A549 (cell line): Measurements from ENCODE around the gene ARID5B. TPM values are rescaled to one million over a fixed set of nuclear protein-coding genes. Genes with fewer than 3 reads are reported as not detected.

Experiments
- ATAC-seq, 2 experiments: fragments of 200-7000 bp in 1 of 2; fragments of >200 bp in 1 of 2; cut with Nextera tagmentation in 1 of 2; cut with Tn5 transposase in 1 of 2; 3 replicates each; pipeline versions ENCODE4 v1.8.0 to v1.9.1; 2018 to 2020; ENCODE audit warnings: mild to moderate bottlenecking in 1 of 2, moderate library complexity in 1 of 2
- CTCF ChIA-PET: fragments of 300-600 bp; sonication (Branson Sonifier 250); formaldehyde crosslinking; extraction: SDS; loops from one replicate; lab custom pipeline; 2021; ENCODE audit warnings: antibody characterized with exemption, inconsistent platforms; lab: Yijun Ruan, JAX
- POLR2A ChIA-PET: fragments of 350-600 bp; formaldehyde crosslinking; extraction: SDS; loops from one replicate; lab custom pipeline; 2021; ENCODE audit warnings: antibody characterized with exemption, inconsistent platforms; lab: Yijun Ruan, JAX
- DNase-seq, 2 experiments: peaks; one replicate each; pipeline versions ENCODE4 v3.0.0 to v3.0.0-alpha.2; 2011 to 2016; ENCODE audit warnings: low read depth in 1 of 2, low spot score in 1 of 2
- FAIRE-seq: peaks from 2 replicates; lab custom pipeline; 2011; peaks lifted over from hg19 to GRCh38; lab: Jason Lieb, UNC
- H3K27ac ChIP-seq, 2 experiments: fragments of >200 bp; sonication (Bioruptor Twin); formaldehyde crosslinking; 3 replicates each; pipeline ENCODE4 v1.5.1; 2016 to 2017
- H3K4me1 ChIP-seq: fragments of >200 bp; sonication (Bioruptor Twin); formaldehyde crosslinking; 3 replicates; pipeline ENCODE4 v1.6.1; 2016
- H3K4me2 ChIP-seq: fragments of >200 bp; sonication (Bioruptor Twin); formaldehyde crosslinking; 3 replicates; pipeline ENCODE4 v1.6.1; 2016
- H3K4me3 ChIP-seq: fragments of >200 bp; sonication (Bioruptor Twin); formaldehyde crosslinking; 3 replicates; pipeline ENCODE4 v1.5.1; 2016
- H3K9me3 ChIP-seq: fragments of >200 bp; sonication (Bioruptor Twin); formaldehyde crosslinking; 3 replicates; pipeline ENCODE4 v1.6.1; 2016
- CBX2 ChIP-seq: fragments of 200-600 bp; sonication (generic); IDR thresholded peaks from 2 replicates; pipeline ENCODE4 v1.6.1; 2016; ENCODE audit warnings: low read depth, mild to moderate bottlenecking, borderline replicate concordance
- CHD2 ChIP-seq: fragments of 150-350 bp; IDR thresholded peaks from 2 replicates; pipeline ENCODE4 v1.6.1; 2014; ENCODE audit warnings: low read length; ENCODE audit not compliant: partially characterized antibody
- CTCF ChIP-seq: fragments of >200 bp; sonication (Bioruptor Twin); formaldehyde crosslinking; IDR thresholded peaks from 3 replicates; pipeline ENCODE4 v1.5.1; 2016
- EHF ChIP-seq: fragments of 250-450 bp; sonication (Bioruptor Pico); IDR thresholded peaks from 2 replicates; pipeline ENCODE4 v1.5.0; 2020; ENCODE audit warnings: mild to moderate bottlenecking
- EHMT2 ChIP-seq: fragments of 200-600 bp; sonication (generic); IDR thresholded peaks from 2 replicates; pipeline ENCODE4 v1.6.1; 2016; ENCODE audit warnings: antibody characterized with exemption, low read depth, mild to moderate bottlenecking, moderate library complexity
- ELK1 ChIP-seq: fragments of 150-350 bp; IDR thresholded peaks from 2 replicates; pipeline ENCODE4 v1.6.1; 2014; ENCODE audit warnings: low read depth, mild to moderate bottlenecking, low read length
- FOXS1 ChIP-seq: fragments of 250-450 bp; sonication (Bioruptor Pico); IDR thresholded peaks from 2 replicates; pipeline ENCODE4 v1.5.0; 2020; ENCODE audit warnings: mild to moderate bottlenecking, moderate library complexity
- GATA3 ChIP-seq: IDR thresholded peaks from 2 replicates; pipeline ENCODE4 v1.6.1; 2012; ENCODE audit warnings: borderline replicate concordance
- HOXA7 ChIP-seq: fragments of 250-450 bp; sonication (Bioruptor Pico); IDR thresholded peaks from 2 replicates; pipeline ENCODE4 v1.5.0; 2020; ENCODE audit warnings: mild to moderate bottlenecking, moderate library complexity
- JUNB ChIP-seq: fragments of >200 bp; sonication (Bioruptor Twin); formaldehyde crosslinking; IDR thresholded peaks from 2 replicates; pipeline ENCODE4 v1.6.1; 2016
- MAFK ChIP-seq: fragments of 450-650 bp; IDR thresholded peaks from 2 replicates; pipeline ENCODE4 v1.6.1; 2014; ENCODE audit not compliant: partially characterized antibody
- NPAS2 ChIP-seq: fragments of 250-450 bp; sonication (Bioruptor Pico); IDR thresholded peaks from 2 replicates; pipeline ENCODE4 v1.8.0; 2022; ENCODE audit warnings: mild to moderate bottlenecking, moderate library complexity, borderline replicate concordance
- RCOR1 ChIP-seq: fragments of 150-350 bp; IDR thresholded peaks from 2 replicates; pipeline ENCODE4 v1.6.1; 2014; ENCODE audit warnings: antibody characterized with exemption, low read length, low read depth
- RNF2 ChIP-seq: fragments of 200-600 bp; sonication (generic); IDR thresholded peaks from 2 replicates; pipeline ENCODE4 v1.6.1; 2016; ENCODE audit warnings: low read depth, mild to moderate bottlenecking, antibody characterized with exemption, moderate library complexity, borderline replicate concordance
- TFCP2L1 ChIP-seq: fragments of 250-450 bp; sonication (Bioruptor Pico); IDR thresholded peaks from 2 replicates; pipeline ENCODE4 v1.5.0; 2021; ENCODE audit warnings: mild to moderate bottlenecking
- ZNF302 ChIP-seq: fragments of 250-450 bp; sonication (Bioruptor Pico); IDR thresholded peaks from 2 replicates; pipeline ENCODE4 v1.9.0; 2021; ENCODE audit warnings: inconsistent platforms, mild to moderate bottlenecking, moderate library complexity
- WGBS: methylation state at CpG from one replicate; pipeline ENCODE4 v1.1.6; 2017; ENCODE audit errors: missing lambda C conversion rate; 5-methylcytosine and 5-hydroxymethylcytosine counted together
- polyA plus RNA-seq, 4 experiments: library from polyadenylated mRNA; depleted of rRNA in 3 of 4; stranded (reverse); fragments of >200 nt; fragmentation: RNase III in 1 of 4; extraction: RNeasy Plus Mini Kit Qiagen cat#74134 plus additional on column Dnase treatment in 1 of 4; gene quantifications; 2 replicates in 3 of 4; 3 replicates in 1 of 4; pipeline ENCODE4 v1.2.3, GENCODE V29; 2011 to 2017
- TF ChIP-seq, protein P1 (sequence below): IDR thresholded peaks from 2 replicates; pipeline ENCODE4 v1.6.1; 2012; ENCODE audit warnings: low read depth, borderline replicate concordance
- TF ChIP-seq, protein P2 (sequence below): fragments of >200 bp; sonication (Bioruptor Twin); formaldehyde crosslinking; IDR thresholded peaks from 2 replicates; pipeline ENCODE4 v1.6.1; 2016
- TF ChIP-seq, protein P3 (sequence below): fragments of 250-450 bp; sonication (Bioruptor Pico); IDR thresholded peaks from 2 replicates; pipeline ENCODE4 v1.5.0; 2021; ENCODE audit warnings: mild to moderate bottlenecking, moderate library complexity, borderline replicate concordance

Gene ARID5B
- polyA plus RNA-seq, 2 of the 4 experiments (the other 2 are of a cell fraction), result 0.75 to 1.6 TPM

GRCh38 chr10:61904733-61905725 is 3.5 kb downstream of the ARID5B start (continued):
- TF ChIP-seq JUNB, result no peak

DNA sequence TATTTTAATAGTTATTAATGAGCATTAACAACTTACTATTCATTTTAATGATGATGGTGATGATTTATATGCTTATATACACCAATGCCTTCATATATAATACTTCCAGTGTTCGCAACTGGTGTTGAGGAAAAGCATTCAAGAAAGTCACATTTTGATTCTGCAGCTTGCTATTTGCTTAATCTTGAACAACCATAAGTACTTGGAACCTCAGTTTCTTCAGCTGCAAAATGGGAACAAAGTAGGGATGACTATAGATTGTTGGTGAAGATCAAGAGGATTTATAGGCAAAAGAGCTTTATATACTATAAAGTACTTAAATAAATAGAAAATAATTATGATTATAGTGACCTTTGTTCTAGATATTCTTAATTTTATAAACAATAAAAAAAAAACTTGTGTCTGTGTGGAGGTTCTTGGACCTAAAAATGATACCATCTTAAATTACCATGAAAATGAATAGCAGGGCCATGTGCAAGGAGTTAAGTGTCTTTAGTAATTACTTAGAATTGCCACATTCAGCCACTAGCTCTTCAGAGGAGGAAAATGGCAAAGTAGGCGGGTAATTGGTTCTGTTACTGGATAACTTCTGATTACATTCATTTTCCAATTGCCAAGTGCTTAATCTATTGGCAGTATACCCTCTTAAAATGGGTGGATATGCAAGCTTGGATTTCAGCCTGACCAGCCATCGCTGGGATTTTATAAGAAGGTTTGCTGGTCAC is 4.5 kb downstream of the ARID5B start:
- no peak for ATAC-seq
- no peaks in the 10 kb centered on the region for H3K9me3 ChIP-seq
- ChIA-PET POLR2A (no interaction called here), CTCF (interaction anchor here (0.6 to 3.0 kb wide), 5 partner anchors 9 to 132 kb away, joined by 3 to 12 read pairs (median 3); no protein-coding TSS in a partner anchor)
- H3K27ac ChIP-seq, result no peak overlapping the region
- DNase-seq, result no peak
- no peak for FAIRE-seq
- no peak overlapping the region for H3K4me2 ChIP-seq
- TF ChIP-seq MAFK (no peak), EHF (no peak), EHMT2 (no peak)
- 91% methylated on average over 3 of the region's 3 CpGs for WGBS
- H3K4me1 ChIP-seq, result peaks cover 13% of the 10 kb centered on the region
- no peak overlapping the region for H3K4me3 ChIP-seq

DNA sequence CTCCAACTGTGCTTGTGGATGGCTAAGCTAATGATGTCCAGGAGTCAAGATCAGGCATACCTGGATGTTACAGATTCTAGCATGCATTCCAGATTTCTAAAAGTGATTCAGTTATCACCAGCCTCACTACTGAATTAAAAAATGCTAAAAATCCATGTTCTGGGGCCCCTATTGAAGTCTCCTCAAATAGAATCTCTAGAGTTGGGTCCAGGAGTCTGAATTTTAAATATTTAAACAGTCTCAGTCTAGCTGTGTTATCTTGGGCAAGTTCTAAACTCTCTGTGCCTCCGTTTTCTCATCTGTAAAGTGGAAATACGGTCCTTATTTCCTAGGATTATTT is 5.0 kb downstream of the ARID5B start:
- Histone ChIP-seq H3K27ac (no peak overlapping the region), H3K9me3 (no peaks in the 10 kb centered on the region), H3K4me2 (no peak overlapping the region), H3K4me3 (no peak overlapping the region), H3K4me1 (peaks cover 13% of the 10 kb centered on the region)
- FAIRE-seq (no peak), DNase-seq (no peak), ATAC-seq (no peak)
- WGBS, result 36% methylated on average over 2 of the region's 2 CpGs
- TF ChIP-seq FOXS1 (CRISPR knock-in tag), result no peak
- TF ChIP-seq NPAS2, result no peak
- TF ChIP-seq, protein P1, sequence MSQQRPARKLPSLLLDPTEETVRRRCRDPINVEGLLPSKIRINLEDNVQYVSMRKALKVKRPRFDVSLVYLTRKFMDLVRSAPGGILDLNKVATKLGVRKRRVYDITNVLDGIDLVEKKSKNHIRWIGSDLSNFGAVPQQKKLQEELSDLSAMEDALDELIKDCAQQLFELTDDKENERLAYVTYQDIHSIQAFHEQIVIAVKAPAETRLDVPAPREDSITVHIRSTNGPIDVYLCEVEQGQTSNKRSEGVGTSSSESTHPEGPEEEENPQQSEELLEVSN, result no peak
- no peak for TF ChIP-seq CHD2
- no peak for TF ChIP-seq ELK1
- TF ChIP-seq, protein P2, sequence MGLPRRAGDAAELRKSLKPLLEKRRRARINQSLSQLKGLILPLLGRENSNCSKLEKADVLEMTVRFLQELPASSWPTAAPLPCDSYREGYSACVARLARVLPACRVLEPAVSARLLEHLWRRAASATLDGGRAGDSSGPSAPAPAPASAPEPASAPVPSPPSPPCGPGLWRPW, result no peak
- TF ChIP-seq ZNF302, result no peak
- TF ChIP-seq CBX2, result no peak
- TF ChIP-seq GATA3, result no peak
- TF ChIP-seq, protein P3, sequence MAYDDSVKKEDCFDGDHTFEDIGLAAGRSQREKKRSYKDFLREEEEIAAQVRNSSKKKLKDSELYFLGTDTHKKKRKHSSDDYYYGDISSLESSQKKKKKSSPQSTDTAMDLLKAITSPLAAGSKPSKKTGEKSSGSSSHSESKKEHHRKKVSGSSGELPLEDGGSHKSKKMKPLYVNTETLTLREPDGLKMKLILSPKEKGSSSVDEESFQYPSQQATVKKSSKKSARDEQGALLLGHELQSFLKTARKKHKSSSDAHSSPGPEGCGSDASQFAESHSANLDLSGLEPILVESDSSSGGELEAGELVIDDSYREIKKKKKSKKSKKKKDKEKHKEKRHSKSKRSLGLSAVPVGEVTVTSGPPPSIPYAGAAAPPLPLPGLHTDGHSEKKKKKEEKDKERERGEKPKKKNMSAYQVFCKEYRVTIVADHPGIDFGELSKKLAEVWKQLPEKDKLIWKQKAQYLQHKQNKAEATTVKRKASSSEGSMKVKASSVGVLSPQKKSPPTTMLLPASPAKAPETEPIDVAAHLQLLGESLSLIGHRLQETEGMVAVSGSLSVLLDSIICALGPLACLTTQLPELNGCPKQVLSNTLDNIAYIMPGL (CRISPR knock-in tag), result no peak
- no peak for TF ChIP-seq HOXA7
- no peak for TF ChIP-seq RCOR1
- TF ChIP-seq RNF2, result no peak
- TF ChIP-seq JUNB, result no peak
- no peak for TF ChIP-seq TFCP2L1
- no peak for TF ChIP-seq CTCF
- no peak for TF ChIP-seq EHF
- ChIA-PET CTCF (interaction anchor here (0.6 to 3.0 kb wide), 4 partner anchors 9 to 132 kb away, joined by 3 to 12 read pairs (median 6); no protein-coding TSS in a partner anchor), POLR2A (no interaction called here)
